Spleen (tissue), 3 donors: Measurements from ENCODE around the gene TENT5A.

Experiments used
- POLR2A ChIP-seq, 3 donors: fragments of 450-650 bp; IDR thresholded peaks; one replicate each; pipeline ENCODE4 v1.5.1; 2017; ENCODE audit warnings: antibody characterized with exemption in 3 of 3, mild to moderate bottlenecking in 1 of 3
- POLR2AphosphoS5 ChIP-seq, 3 donors: sonication (generic); formaldehyde crosslinking; IDR thresholded peaks; one replicate each; pipeline ENCODE4 v1.5.1; 2017; ENCODE audit warnings: antibody characterized with exemption in 3 of 3

- TF ChIP-seq POLR2AphosphoS5 (IDR thresholded peaks at IDR 0.05) (no peak), POLR2A (IDR thresholded peaks at IDR 0.05) (no peak)
Measured at GRCh38 chr6:81767163-81767891, 14.8 kb upstream of the TENT5A start.
